Type B pancreatic cell (in vitro differentiated cells): ENCODE measurements around the gene RTL5. TPM values are rescaled to one million over a fixed set of nuclear protein-coding genes. Genes with fewer than 3 reads are reported as not detected.

ENCODE experiments used
- DNase-seq: peaks from one replicate; pipeline ENCODE4 v3.0.0; 2021; ENCODE audit warnings: mixed read lengths; ENCODE audit not compliant: unreplicated experiment; ENCODE audit errors: extremely low spot score
- H3K27ac Mint-ChIP-seq: 2 replicates; pipeline ENCODE4 v1.8.0; 2021; ENCODE audit warnings: mild to moderate bottlenecking, mixed read lengths
- H3K27me3 Mint-ChIP-seq: 2 replicates; pipeline ENCODE4 v1.8.0; 2021; ENCODE audit warnings: mixed read lengths
- H3K36me3 Mint-ChIP-seq: 2 replicates; pipeline ENCODE4 v1.8.0; 2021; ENCODE audit warnings: mixed read lengths
- H3K4me1 Mint-ChIP-seq: one replicate; pipeline ENCODE4 v1.8.0; 2021; ENCODE audit warnings: mixed read lengths; ENCODE audit not compliant: unreplicated experiment
- H3K4me3 Mint-ChIP-seq: 2 replicates; pipeline ENCODE4 v1.8.0; 2021; ENCODE audit warnings: mild to moderate bottlenecking, mixed read lengths
- H3K9me3 Mint-ChIP-seq: 2 replicates; pipeline ENCODE4 v1.8.0; 2021; ENCODE audit warnings: mixed read lengths
- CTCF ChIP-seq: fragments of 200-600 bp; sonication (generic); conservative IDR thresholded peaks from 2 replicates; pipeline ENCODE4 v1.5.0; 2021; ENCODE audit warnings: antibody characterized with exemption, mild to moderate bottlenecking
- total RNA-seq: library from RNA; stranded (reverse); gene quantifications from 2 replicates; pipeline ENCODE4 v1.2.1, GENCODE V29; 2021; ENCODE audit warnings: low replicate concordance

The RTL5 gene
- total RNA-seq, 1 donor from 2014 or later = 21.9 TPM

GRCh38 chrX:72133851-72134546 lies 2.3 kb upstream of the RTL5 start:
- Mint-ChIP-seq H3K27ac (no peak overlapping the region), H3K27me3 (peaks cover 5% of the 10 kb centered on the region), H3K4me3 (no peak overlapping the region), H3K4me1 (peaks cover 10% of the 10 kb centered on the region), H3K9me3 (peaks cover 12% of the 10 kb centered on the region), H3K36me3 (peaks cover 17% of the 10 kb centered on the region)
- no peak for TF ChIP-seq CTCF
- DNase-seq = no peak

DNA sequence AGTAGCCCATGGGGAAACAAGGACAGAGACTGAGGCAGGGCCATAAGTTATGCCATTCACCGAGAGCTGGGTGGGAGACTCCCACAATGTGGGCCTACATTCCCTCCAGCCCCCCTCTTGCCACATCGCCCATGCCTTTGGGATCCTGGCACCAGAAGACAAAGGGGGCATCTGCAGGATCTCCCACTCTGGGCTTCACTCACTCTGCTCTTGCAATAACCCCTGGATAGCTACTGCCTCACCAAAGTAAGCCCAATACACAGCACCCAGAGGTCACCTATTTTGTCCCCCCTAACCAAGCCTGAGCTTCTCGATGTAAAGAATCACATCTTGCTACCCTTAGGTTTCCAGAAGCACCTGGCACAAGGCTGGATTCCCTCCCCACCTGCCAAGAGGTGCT lies 741 bp upstream of the RTL5 start:
- peak overlapping the region; percentile 89 for H3K4me3 Mint-ChIP-seq
- peaks cover 5% of the 10 kb centered on the region for H3K27me3 Mint-ChIP-seq
- no peak for DNase-seq
- no peak overlapping the region for H3K27ac Mint-ChIP-seq
- H3K9me3 Mint-ChIP-seq = peaks cover 13% of the 10 kb centered on the region
- no peak for TF ChIP-seq CTCF
- H3K36me3 Mint-ChIP-seq = peaks cover 19% of the 10 kb centered on the region
- peaks cover 11% of the 10 kb centered on the region for H3K4me1 Mint-ChIP-seq

- no peak for TF ChIP-seq CTCF
- no peak for DNase-seq
- Mint-ChIP-seq H3K9me3 (peaks cover 13% of the 10 kb centered on the region), H3K36me3 (peaks cover 19% of the 10 kb centered on the region), H3K4me3 (peak overlapping the region; percentile 75), H3K4me1 (peaks cover 18% of the 10 kb centered on the region), H3K27me3 (peaks cover 5% of the 10 kb centered on the region), H3K27ac (no peak overlapping the region)
Observed at GRCh38 chrX:72130762-72131250, 909 bp downstream of the RTL5 start.

- Mint-ChIP-seq H3K9me3 (peaks cover 13% of the 10 kb centered on the region), H3K27me3 (peaks cover 5% of the 10 kb centered on the region), H3K4me3 (peak overlapping the region; percentile 75), H3K27ac (no peak overlapping the region), H3K36me3 (peaks cover 19% of the 10 kb centered on the region), H3K4me1 (peaks cover 18% of the 10 kb centered on the region)
- no peak for TF ChIP-seq CTCF
- DNase-seq = no peak
Observed at GRCh38 chrX:72130156-72130761, 1.5 kb downstream of the RTL5 start.

DNA sequence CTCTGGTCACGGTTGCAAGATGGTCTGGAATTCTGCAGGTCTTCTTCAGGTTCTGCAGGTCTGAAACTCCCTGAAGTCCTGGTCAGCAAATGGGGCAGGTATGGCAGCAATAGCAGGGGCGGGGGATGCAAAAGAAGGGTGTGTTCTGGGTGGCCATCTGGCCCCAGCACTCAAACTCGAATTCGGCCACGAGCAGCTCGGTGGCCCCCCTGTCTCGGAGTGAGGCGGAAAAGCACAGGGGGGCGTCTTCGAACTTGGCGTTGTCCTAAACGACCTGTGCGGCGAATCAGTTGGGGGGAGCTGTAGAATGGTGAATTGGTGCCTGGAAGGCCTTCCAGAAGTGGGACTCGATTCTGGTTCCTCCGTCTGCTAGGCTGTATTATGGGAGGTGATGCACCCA lies 2.1 kb downstream of the RTL5 start:
- H3K27me3 Mint-ChIP-seq = peaks cover 5% of the 10 kb centered on the region
- peak overlapping the region; percentile 73 for H3K4me3 Mint-ChIP-seq
- peaks cover 13% of the 10 kb centered on the region for H3K9me3 Mint-ChIP-seq
- no peak for DNase-seq
- peaks cover 19% of the 10 kb centered on the region for H3K36me3 Mint-ChIP-seq
- TF ChIP-seq CTCF = no peak
- H3K4me1 Mint-ChIP-seq = peaks cover 18% of the 10 kb centered on the region
- H3K27ac Mint-ChIP-seq = no peak overlapping the region
